ENCODE data around the gene ZSCAN31. TPM values are rescaled to one million over a fixed set of nuclear protein-coding genes. Genes with fewer than 3 reads are reported as not detected.

ZSCAN31 gene
- total and polyA plus RNA-seq, 9 of the 15 experiments (the other 6 are each of a cell fraction or from before 2014, with no cell fraction given) = 3.9 to 12.1 (median 7.0) TPM

DNA sequence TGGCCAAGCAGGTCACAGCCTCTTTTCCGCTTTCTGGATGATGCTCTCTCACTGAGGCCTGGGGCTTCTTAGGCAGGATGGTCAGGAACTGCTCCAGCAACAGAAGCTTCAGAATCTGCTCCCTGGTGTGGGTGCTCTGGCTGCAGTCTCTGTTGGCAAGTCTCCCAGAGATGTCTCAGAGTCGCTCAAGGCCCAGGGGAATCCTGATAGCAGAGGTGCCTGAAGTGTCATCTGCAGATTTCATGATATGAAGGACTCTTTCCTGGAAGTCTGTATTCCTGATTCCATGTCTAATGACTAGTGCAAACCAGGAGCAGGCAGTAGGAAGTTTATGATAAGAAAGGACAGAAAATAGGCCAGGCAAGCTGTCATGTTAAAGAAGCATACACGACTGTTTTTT lies 20.3 kb downstream of the ZSCAN31 start (continued):
- TF ChIP-seq, protein P1, sequence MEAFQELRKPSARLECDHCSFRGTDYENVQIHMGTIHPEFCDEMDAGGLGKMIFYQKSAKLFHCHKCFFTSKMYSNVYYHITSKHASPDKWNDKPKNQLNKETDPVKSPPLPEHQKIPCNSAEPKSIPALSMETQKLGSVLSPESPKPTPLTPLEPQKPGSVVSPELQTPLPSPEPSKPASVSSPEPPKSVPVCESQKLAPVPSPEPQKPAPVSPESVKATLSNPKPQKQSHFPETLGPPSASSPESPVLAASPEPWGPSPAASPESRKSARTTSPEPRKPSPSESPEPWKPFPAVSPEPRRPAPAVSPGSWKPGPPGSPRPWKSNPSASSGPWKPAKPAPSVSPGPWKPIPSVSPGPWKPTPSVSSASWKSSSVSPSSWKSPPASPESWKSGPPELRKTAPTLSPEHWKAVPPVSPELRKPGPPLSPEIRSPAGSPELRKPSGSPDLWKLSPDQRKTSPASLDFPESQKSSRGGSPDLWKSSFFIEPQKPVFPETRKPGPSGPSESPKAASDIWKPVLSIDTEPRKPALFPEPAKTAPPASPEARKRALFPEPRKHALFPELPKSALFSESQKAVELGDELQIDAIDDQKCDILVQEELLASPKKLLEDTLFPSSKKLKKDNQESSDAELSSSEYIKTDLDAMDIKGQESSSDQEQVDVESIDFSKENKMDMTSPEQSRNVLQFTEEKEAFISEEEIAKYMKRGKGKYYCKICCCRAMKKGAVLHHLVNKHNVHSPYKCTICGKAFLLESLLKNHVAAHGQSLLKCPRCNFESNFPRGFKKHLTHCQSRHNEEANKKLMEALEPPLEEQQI (IDR thresholded peaks at IDR 0.05) = no peak
- no peak for TF ChIP-seq SRSF9 (IDR thresholded peaks at IDR 0.05; ENCODE audit: borderline replicate concordance, low read depth, low read length)
- peak; percentile 44; the same call in 1 of the 2 replicates for TF ChIP-seq NCOR1 (IDR thresholded peaks at IDR 0.05)
- TF ChIP-seq, protein P2, sequence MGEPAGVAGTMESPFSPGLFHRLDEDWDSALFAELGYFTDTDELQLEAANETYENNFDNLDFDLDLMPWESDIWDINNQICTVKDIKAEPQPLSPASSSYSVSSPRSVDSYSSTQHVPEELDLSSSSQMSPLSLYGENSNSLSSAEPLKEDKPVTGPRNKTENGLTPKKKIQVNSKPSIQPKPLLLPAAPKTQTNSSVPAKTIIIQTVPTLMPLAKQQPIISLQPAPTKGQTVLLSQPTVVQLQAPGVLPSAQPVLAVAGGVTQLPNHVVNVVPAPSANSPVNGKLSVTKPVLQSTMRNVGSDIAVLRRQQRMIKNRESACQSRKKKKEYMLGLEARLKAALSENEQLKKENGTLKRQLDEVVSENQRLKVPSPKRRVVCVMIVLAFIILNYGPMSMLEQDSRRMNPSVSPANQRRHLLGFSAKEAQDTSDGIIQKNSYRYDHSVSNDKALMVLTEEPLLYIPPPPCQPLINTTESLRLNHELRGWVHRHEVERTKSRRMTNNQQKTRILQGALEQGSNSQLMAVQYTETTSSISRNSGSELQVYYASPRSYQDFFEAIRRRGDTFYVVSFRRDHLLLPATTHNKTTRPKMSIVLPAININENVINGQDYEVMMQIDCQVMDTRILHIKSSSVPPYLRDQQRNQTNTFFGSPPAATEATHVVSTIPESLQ (CRISPR knock-in tag; IDR thresholded peaks at IDR 0.05) = no peak
- TF ChIP-seq TBP (optimal IDR thresholded peaks at IDR 0.05; ENCODE audit: low read depth, low read length) = no peak
- TF ChIP-seq, protein P3, sequence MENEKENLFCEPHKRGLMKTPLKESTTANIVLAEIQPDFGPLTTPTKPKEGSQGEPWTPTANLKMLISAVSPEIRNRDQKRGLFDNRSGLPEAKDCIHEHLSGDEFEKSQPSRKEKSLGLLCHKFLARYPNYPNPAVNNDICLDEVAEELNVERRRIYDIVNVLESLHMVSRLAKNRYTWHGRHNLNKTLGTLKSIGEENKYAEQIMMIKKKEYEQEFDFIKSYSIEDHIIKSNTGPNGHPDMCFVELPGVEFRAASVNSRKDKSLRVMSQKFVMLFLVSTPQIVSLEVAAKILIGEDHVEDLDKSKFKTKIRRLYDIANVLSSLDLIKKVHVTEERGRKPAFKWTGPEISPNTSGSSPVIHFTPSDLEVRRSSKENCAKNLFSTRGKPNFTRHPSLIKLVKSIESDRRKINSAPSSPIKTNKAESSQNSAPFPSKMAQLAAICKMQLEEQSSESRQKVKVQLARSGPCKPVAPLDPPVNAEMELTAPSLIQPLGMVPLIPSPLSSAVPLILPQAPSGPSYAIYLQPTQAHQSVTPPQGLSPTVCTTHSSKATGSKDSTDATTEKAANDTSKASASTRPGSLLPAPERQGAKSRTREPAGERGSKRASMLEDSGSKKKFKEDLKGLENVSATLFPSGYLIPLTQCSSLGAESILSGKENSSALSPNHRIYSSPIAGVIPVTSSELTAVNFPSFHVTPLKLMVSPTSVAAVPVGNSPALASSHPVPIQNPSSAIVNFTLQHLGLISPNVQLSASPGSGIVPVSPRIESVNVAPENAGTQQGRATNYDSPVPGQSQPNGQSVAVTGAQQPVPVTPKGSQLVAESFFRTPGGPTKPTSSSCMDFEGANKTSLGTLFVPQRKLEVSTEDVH (IDR thresholded peaks at IDR 0.05; ENCODE audit: low read depth, partially characterized antibody) = no peak
- TF ChIP-seq HSF4 (CRISPR knock-in tag; IDR thresholded peaks at IDR 0.05; ENCODE audit: borderline replicate concordance) = no peak
- TF ChIP-seq, protein P4, sequence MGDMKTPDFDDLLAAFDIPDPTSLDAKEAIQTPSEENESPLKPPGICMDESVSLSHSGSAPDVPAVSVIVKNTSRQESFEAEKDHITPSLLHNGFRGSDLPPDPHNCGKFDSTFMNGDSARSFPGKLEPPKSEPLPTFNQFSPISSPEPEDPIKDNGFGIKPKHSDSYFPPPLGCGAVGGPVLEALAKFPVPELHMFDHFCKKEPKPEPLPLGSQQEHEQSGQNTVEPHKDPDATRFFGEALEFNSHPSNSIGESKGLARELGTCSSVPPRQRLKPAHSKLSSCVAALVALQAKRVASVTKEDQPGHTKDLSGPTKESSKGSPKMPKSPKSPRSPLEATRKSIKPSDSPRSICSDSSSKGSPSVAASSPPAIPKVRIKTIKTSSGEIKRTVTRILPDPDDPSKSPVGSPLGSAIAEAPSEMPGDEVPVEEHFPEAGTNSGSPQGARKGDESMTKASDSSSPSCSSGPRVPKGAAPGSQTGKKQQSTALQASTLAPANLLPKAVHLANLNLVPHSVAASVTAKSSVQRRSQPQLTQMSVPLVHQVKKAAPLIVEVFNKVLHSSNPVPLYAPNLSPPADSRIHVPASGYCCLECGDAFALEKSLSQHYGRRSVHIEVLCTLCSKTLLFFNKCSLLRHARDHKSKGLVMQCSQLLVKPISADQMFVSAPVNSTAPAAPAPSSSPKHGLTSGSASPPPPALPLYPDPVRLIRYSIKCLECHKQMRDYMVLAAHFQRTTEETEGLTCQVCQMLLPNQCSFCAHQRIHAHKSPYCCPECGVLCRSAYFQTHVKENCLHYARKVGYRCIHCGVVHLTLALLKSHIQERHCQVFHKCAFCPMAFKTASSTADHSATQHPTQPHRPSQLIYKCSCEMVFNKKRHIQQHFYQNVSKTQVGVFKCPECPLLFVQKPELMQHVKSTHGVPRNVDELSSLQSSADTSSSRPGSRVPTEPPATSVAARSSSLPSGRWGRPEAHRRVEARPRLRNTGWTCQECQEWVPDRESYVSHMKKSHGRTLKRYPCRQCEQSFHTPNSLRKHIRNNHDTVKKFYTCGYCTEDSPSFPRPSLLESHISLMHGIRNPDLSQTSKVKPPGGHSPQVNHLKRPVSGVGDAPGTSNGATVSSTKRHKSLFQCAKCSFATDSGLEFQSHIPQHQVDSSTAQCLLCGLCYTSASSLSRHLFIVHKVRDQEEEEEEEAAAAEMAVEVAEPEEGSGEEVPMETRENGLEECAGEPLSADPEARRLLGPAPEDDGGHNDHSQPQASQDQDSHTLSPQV (IDR thresholded peaks at IDR 0.05) = no peak
- TF ChIP-seq, protein P5, sequence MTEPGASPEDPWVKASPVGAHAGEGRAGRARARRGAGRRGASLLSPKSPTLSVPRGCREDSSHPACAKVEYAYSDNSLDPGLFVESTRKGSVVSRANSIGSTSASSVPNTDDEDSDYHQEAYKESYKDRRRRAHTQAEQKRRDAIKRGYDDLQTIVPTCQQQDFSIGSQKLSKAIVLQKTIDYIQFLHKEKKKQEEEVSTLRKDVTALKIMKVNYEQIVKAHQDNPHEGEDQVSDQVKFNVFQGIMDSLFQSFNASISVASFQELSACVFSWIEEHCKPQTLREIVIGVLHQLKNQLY (CRISPR knock-in tag; conservative IDR thresholded peaks at IDR 0.05) = no peak
- TF ChIP-seq MEF2D (tag; conservative IDR thresholded peaks at IDR 0.05; ENCODE audit: low read depth) = no peak
- TF ChIP-seq, protein P6, sequence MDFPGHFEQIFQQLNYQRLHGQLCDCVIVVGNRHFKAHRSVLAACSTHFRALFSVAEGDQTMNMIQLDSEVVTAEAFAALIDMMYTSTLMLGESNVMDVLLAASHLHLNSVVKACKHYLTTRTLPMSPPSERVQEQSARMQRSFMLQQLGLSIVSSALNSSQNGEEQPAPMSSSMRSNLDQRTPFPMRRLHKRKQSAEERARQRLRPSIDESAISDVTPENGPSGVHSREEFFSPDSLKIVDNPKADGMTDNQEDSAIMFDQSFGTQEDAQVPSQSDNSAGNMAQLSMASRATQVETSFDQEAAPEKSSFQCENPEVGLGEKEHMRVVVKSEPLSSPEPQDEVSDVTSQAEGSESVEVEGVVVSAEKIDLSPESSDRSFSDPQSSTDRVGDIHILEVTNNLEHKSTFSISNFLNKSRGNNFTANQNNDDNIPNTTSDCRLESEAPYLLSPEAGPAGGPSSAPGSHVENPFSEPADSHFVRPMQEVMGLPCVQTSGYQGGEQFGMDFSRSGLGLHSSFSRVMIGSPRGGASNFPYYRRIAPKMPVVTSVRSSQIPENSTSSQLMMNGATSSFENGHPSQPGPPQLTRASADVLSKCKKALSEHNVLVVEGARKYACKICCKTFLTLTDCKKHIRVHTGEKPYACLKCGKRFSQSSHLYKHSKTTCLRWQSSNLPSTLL (IDR thresholded peaks at IDR 0.05) = no peak
- TF ChIP-seq SREBF2 (CRISPR knock-in tag; IDR thresholded peaks at IDR 0.05) = 0 out of 2 replicates have a peak, but pooled peaks have one; percentile 57

Data from K562 (cell line).